Type B pancreatic cell (in vitro differentiated cells): ENCODE measurements around the gene PLPPR4. TPM values are rescaled to one million over a fixed set of nuclear protein-coding genes. Genes with fewer than 3 reads are reported as not detected.
"Not testable (repeated sequence)": the region's sequence is repeated elsewhere in the genome, so short reads cannot be mapped to it uniquely, and the experiment has no call there.

Experiments used
- DNase-seq: peaks from one replicate; pipeline ENCODE4 v3.0.0; 2021; ENCODE audit warnings: mixed read lengths; ENCODE audit not compliant: unreplicated experiment; ENCODE audit errors: extremely low spot score
- H3K27ac Mint-ChIP-seq: 2 replicates; pipeline ENCODE4 v1.8.0; 2021; ENCODE audit warnings: mild to moderate bottlenecking, mixed read lengths
- H3K27me3 Mint-ChIP-seq: 2 replicates; pipeline ENCODE4 v1.8.0; 2021; ENCODE audit warnings: mixed read lengths
- H3K36me3 Mint-ChIP-seq: 2 replicates; pipeline ENCODE4 v1.8.0; 2021; ENCODE audit warnings: mixed read lengths
- H3K4me1 Mint-ChIP-seq: one replicate; pipeline ENCODE4 v1.8.0; 2021; ENCODE audit warnings: mixed read lengths; ENCODE audit not compliant: unreplicated experiment
- H3K4me3 Mint-ChIP-seq: 2 replicates; pipeline ENCODE4 v1.8.0; 2021; ENCODE audit warnings: mild to moderate bottlenecking, mixed read lengths
- H3K9me3 Mint-ChIP-seq: 2 replicates; pipeline ENCODE4 v1.8.0; 2021; ENCODE audit warnings: mixed read lengths
- total RNA-seq: library from RNA; stranded (reverse); gene quantifications from 2 replicates; pipeline ENCODE4 v1.2.1, GENCODE V29; 2021; ENCODE audit warnings: low replicate concordance
- TF ChIP-seq, protein P1 (sequence below): fragments of 200-600 bp; sonication (generic); conservative IDR thresholded peaks from 2 replicates; pipeline ENCODE4 v1.5.0; 2021; ENCODE audit warnings: antibody characterized with exemption, mild to moderate bottlenecking

The PLPPR4 gene
- total RNA-seq, 1 donor from 2014 or later, result 2.0 TPM

DNA sequence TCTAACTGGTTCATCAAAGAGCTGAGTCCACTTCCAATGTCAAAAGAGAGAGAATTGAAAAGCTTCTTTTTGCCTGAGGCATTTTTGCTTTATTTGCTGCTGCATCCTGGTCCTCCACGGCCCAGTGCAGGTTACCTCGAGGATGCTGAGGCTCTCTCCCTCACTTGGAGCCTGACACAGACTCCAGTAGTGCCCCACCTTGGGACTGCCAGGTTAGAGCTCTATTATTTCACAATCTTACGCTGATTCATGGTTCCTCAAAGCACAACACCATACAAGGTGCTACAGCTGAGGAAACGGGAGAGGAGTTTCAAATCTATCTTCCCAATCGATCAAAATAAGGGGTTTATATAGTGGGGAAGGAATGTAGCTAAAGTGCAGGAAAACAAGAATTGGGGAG lies 13.6 kb upstream of the PLPPR4 start:
- Mint-ChIP-seq H3K4me1 (no peaks in the 10 kb centered on the region), H3K4me3 (no peak overlapping the region), H3K27me3 (no peaks in the 10 kb centered on the region), H3K27ac (no peak overlapping the region), H3K36me3 (no peaks in the 10 kb centered on the region), H3K9me3 (no peaks in the 10 kb centered on the region)
- DNase-seq, result no peak
- TF ChIP-seq, protein P1, sequence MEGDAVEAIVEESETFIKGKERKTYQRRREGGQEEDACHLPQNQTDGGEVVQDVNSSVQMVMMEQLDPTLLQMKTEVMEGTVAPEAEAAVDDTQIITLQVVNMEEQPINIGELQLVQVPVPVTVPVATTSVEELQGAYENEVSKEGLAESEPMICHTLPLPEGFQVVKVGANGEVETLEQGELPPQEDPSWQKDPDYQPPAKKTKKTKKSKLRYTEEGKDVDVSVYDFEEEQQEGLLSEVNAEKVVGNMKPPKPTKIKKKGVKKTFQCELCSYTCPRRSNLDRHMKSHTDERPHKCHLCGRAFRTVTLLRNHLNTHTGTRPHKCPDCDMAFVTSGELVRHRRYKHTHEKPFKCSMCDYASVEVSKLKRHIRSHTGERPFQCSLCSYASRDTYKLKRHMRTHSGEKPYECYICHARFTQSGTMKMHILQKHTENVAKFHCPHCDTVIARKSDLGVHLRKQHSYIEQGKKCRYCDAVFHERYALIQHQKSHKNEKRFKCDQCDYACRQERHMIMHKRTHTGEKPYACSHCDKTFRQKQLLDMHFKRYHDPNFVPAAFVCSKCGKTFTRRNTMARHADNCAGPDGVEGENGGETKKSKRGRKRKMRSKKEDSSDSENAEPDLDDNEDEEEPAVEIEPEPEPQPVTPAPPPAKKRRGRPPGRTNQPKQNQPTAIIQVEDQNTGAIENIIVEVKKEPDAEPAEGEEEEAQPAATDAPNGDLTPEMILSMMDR, result no peak

DNA sequence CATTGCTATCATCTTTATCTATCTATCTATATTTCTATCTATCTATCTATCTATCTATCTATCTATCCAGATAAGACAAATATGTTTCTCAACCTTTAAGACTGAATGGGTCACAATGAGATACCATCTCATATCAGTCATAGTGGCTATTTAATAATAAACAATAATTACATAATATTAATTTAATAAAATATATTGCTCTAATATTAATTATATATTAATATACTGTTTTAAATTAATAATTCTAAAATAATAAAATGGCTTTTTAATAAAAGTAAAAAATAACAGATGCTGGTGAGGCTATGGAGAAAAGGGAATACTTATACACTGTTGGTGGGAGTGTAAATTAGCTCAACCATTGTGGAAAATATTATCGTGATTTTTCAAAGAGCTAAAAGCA lies 13.0 kb upstream of the PLPPR4 start:
- no peak for DNase-seq
- TF ChIP-seq, protein P1, result no peak
- Mint-ChIP-seq H3K36me3 (no peaks in the 10 kb centered on the region), H3K27me3 (no peaks in the 10 kb centered on the region), H3K9me3 (no peaks in the 10 kb centered on the region), H3K4me1 (no peaks in the 10 kb centered on the region), H3K4me3 (no peak overlapping the region), H3K27ac (no peak overlapping the region)

DNA sequence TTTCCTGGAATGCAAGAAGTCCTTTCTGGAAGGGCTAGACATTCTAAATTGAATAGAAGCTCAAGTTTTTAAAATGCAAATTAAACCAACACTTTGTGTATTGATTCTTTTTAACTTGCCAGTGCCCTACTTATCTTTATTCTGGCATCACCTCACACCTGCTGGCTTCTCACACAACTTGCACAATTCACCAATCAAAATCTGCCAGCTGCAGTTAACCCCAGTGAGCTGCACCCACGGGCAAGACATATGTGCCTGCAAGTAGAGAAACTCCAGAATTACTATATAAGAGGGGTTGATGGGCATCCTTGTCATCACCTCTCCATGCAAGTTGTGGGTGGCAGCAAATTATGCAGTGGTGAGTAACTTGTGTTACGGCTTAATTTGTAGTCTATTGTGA lies 11.7 kb upstream of the PLPPR4 start:
- H3K27ac Mint-ChIP-seq, result no peak overlapping the region
- no peak overlapping the region for H3K4me3 Mint-ChIP-seq
- no peaks in the 10 kb centered on the region for H3K36me3 Mint-ChIP-seq
- no peaks in the 10 kb centered on the region for H3K4me1 Mint-ChIP-seq
- TF ChIP-seq, protein P1, result no peak
- H3K27me3 Mint-ChIP-seq, result no peaks in the 10 kb centered on the region
- no peaks in the 10 kb centered on the region for H3K9me3 Mint-ChIP-seq
- no peak for DNase-seq

DNA sequence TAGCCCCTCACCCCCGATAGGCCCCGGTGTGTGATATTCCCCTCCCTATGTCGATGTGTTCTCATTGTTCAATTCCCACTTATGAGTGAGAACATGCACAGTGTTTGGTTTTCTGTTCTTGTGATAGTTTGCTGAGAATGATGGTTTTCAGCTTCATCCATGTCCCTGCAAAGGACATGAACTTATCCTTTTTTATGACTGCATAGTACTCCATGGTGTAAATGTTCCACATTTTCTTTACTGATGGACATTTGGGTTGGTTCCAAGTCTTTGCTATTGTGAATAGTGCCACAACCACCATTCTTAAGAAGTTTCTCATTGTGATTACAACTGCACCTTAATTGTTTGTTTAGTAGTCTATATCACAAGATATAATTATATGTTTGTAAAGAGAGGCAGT lies 3.9 kb upstream of the PLPPR4 start:
- DNase-seq, H3K9me3 Mint-ChIP-seq, H3K4me1 Mint-ChIP-seq, H3K27ac Mint-ChIP-seq, H3K4me3 Mint-ChIP-seq, H3K36me3 Mint-ChIP-seq: not testable (repeated sequence)
- H3K27me3 Mint-ChIP-seq, result peaks cover 37% of the 10 kb centered on the region

DNA sequence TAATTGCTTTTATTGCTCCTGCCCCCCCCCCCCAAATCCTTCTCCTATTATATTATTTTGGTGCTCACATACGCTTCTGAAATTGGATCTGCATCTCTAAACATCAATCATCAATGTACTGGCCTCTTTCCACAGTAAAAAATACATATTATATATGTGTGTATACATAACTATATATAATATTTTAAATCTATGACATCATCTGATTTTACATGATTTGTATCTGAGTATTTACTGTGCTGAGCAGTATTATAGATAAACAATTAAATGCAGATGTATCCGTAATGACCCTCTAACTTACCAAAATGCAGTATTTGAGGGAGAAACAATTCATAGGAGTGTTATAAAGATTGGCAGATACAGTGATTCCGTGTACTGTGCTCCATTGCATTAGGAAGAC lies 832 bp downstream of the PLPPR4 start:
- Mint-ChIP-seq H3K27ac (no peak overlapping the region), H3K9me3 (no peaks in the 10 kb centered on the region), H3K36me3 (no peaks in the 10 kb centered on the region), H3K4me3 (peak overlapping the region; percentile 90), H3K27me3 (peaks cover 53% of the 10 kb centered on the region), H3K4me1 (peaks cover 4% of the 10 kb centered on the region)
- DNase-seq, result no peak
- TF ChIP-seq, protein P1, result no peak

DNA sequence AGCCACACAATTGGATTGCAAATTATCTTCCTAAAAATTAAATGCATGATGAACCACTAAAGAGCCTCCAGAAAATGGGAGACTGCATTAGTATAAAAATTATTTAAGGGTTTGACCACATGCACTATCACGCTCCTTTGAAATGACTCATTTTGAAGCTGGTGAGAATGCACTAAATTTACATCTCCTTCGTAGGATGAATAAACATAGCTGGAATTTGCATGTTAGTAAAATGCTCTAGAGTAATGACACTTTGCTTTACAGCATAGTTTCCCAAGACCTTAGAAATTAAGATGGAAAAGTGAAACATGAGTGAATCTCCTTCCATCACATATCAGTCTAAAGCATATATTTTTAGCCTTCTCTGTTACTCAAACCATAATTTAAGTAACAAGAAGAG lies 2.4 kb downstream of the PLPPR4 start:
- Mint-ChIP-seq H3K9me3 (no peaks in the 10 kb centered on the region), H3K36me3 (no peaks in the 10 kb centered on the region), H3K4me3 (no peak overlapping the region), H3K4me1 (peaks cover 4% of the 10 kb centered on the region), H3K27me3 (peaks cover 50% of the 10 kb centered on the region), H3K27ac (no peak overlapping the region)
- DNase-seq, result no peak
- TF ChIP-seq, protein P1, result no peak
